Naive thymus-derived CD8-positive, alpha-beta T cell (primary cell): ENCODE data around the gene MINK1. TPM values are rescaled to one million over a fixed set of nuclear protein-coding genes. Genes with fewer than 3 reads are reported as not detected.
"Not testable (repeated sequence)": the region's sequence is repeated elsewhere in the genome, so short reads cannot be mapped to it uniquely, and the experiment has no call there.

ENCODE experiments used
- ATAC-seq, 2 donors: fragments of 150-1000 bp; cut with Tn5 transposase in 1 of 2; sonication (Bioruptor Pico), chemical (Tn5 transposase) in 1 of 2; 1 replicate in 1 of 2; 2 replicates in 1 of 2; pipeline ENCODE4 v1.10.0; 2021; ENCODE audit warnings: mild to moderate bottlenecking in 2 of 2, moderate library complexity in 2 of 2
- POLR2A ChIA-PET: fragments of 350-600 bp; sonication (Branson Sonifier 250); formaldehyde crosslinking; loops from one replicate; lab custom pipeline; 2021; ENCODE audit warnings: antibody characterized with exemption; lab: Charles Lee
- DNase-seq, 10 donors: peaks; one replicate each; pipeline versions ENCODE4 v3.0.0 to v3.0.0-alpha.2; 2020 to 2022
- H3K27ac Mint-ChIP-seq, 10 donors: one replicate each; pipeline ENCODE4 v1.8.0; 2020 to 2022; ENCODE audit warnings: mild to moderate bottlenecking in 10 of 10, mixed read lengths in 10 of 10, moderate library complexity in 4 of 10, inconsistent platforms in 1 of 10
- H3K27me3 Mint-ChIP-seq, 5 donors: one replicate each; pipeline ENCODE4 v1.8.0; 2021 to 2022; ENCODE audit warnings: mixed read lengths in 5 of 5
- H3K36me3 Mint-ChIP-seq, 3 donors: one replicate each; pipeline ENCODE4 v1.8.0; 2020 to 2022; ENCODE audit warnings: mixed read lengths in 3 of 3, mild to moderate bottlenecking in 2 of 3, inconsistent platforms in 1 of 3
- H3K4me1 Mint-ChIP-seq, 4 donors: one replicate each; pipeline ENCODE4 v1.8.0; 2021 to 2022; ENCODE audit warnings: mixed read lengths in 4 of 4
- H3K4me3 Mint-ChIP-seq, 10 donors: one replicate each; pipeline ENCODE4 v1.8.0; 2020 to 2022; ENCODE audit warnings: mild to moderate bottlenecking in 10 of 10, mixed read lengths in 10 of 10, moderate library complexity in 6 of 10, inconsistent platforms in 1 of 10
- H3K9me3 Mint-ChIP-seq, 9 donors: one replicate each; pipeline ENCODE4 v1.8.0; 2020 to 2022; ENCODE audit warnings: mixed read lengths in 9 of 9, mild to moderate bottlenecking in 3 of 9, inconsistent platforms in 1 of 9, moderate library complexity in 1 of 9
- polyA plus RNA-seq, 3 donors: library from polyadenylated mRNA; unstranded; fragments of 300-500 nt; fragmentation: Illumina TruSeq; gene quantifications; one replicate each; pipeline ENCODE4 v1.2.3, GENCODE V29; 2021
- total RNA-seq, 8 experiments: library from RNA in 2 of 8; stranded (reverse) in 2 of 8; gene quantifications; one replicate each; pipeline ENCODE4 v1.2.3 and lab custom pipeline; 2021 to 2026

Gene MINK1
- total and polyA plus RNA-seq, 5 experiments from 2014 or later, result 4.1 to 117 (median 12.9) TPM

DNA sequence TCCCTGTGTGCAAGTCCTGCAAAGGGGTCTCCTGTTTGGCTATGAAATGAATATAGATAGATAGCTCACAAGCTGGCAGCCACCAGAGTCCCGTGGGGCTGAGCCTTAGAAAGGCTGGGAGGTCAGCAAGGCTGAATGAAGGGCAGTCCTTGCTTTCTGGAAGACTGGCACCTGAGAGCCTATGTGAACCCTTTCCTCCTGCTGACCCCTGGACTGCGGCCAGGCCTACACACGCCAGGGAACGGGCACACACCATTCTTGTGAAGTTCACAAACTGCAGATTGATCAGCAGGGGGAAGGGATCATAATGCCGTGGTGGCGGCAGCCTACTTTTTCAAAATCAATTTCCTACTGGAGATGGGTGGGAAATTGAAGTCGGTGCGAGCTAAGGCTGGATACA lies 65.2 kb downstream of the MINK1 start:
- DNase-seq, result no peak
- Mint-ChIP-seq H3K4me3 (peak overlapping the region; percentile 65 to 90 (median 76)), H3K36me3 (peaks cover 0 to 25% (median 0%) of the 10 kb centered on the region in 3 donors), H3K4me1 (peaks cover 24 to 40% (median 38%) of the 10 kb centered on the region in 4 donors), H3K27ac (peak overlapping the region in 9 of 10 donors; percentile 48 to 89 (median 83)), H3K9me3 (no peaks in the 10 kb centered on the region), H3K27me3 (peaks cover 0 to 2% (median 0%) of the 10 kb centered on the region in 5 donors)
- no peak for ATAC-seq
- POLR2A ChIA-PET, result interaction anchor here (1.1 to 2.7 kb wide), 4 partner anchors 9 to 196 kb away, joined by 3 to 17 read pairs (median 4); partner anchors contain the start of gene PFN1

GRCh38 chr17:4898927-4899326 lies 65.8 kb downstream of the MINK1 start:
- Mint-ChIP-seq H3K27ac (peak overlapping the region in 8 of 10 donors; percentile 48 to 99 (median 86)), H3K36me3 (peaks cover 0 to 25% (median 0%) of the 10 kb centered on the region in 3 donors), H3K4me1 (peaks cover 26 to 43% (median 42%) of the 10 kb centered on the region in 4 donors), H3K9me3 (no peaks in the 10 kb centered on the region), H3K27me3 (peaks cover 0 to 2% (median 0%) of the 10 kb centered on the region in 5 donors), H3K4me3 (peak overlapping the region; percentile 74 to 96 (median 90))
- POLR2A ChIA-PET, result interaction anchor here (0.5 to 3.9 kb wide), 16 partner anchors 10 to 196 kb away, joined by 3 to 26 read pairs (median 4); partner anchors contain the start of genes KIF1C, PELP1, PFN1 and PLD2
- DNase-seq (no peak), ATAC-seq (peak; percentile 6 to 14)

DNA sequence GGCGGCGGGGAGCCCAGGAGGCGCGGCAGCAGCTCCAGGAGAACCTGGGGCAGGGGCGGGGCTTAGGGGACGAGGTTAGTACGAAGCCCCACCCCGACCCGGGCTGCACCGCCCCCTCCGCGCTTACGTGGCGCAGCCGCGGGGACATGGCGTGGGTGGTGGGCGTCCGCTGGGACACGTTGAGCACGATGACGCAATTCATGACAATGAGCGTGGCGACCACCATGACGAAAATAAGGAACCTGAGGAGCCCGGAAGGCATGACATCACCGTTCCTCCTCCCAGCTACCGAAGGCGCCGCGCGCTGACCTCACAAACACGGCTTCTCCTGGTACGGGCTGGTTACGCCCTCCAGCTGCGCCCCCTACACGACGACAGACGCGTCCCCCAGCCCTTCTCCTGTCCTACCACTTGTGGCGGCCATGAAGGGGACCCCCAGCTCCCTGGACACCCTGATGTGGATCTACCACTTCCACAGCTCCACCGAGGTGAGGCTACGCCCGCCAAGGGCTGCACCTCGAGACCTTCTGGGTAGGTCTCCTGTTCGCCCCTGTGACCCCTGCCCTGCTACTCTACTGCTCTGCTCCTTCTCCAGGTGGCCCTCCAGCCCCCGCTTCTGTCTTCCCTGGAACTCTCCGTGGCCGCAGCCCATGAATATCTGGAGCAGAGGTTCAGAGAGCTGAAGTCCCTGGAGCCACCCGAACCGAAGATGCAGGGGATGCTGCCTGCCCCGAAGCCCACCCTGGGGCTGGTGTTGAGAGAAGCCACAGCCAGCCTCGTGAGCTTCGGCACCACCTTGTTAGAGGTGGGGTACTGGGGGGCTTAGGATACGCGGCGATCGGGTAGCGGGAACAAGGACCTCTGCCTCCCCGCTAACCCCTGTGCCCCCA lies 66.4 kb downstream of the MINK1 start, which contains the start of gene C17orf107:
TSS of gene C17orf107 (plus strand) at position 196 of the 890 bp plus-strand sequence. CDS start at position 423, 227 bp downstream.
- Mint-ChIP-seq H3K4me3 (peak within 1 kb of the TSS; percentile 88 to 96 (median 92)), H3K9me3 (no peaks in the 10 kb centered on the region), H3K27ac (peak within 1 kb of the TSS; percentile 66 to 99 (median 98)), H3K27me3 (peaks cover 0 to 2% (median 0%) of the 10 kb centered on the region in 5 donors), H3K36me3 (peaks cover 0 to 23% (median 0%) of the 10 kb centered on the region in 3 donors), H3K4me1 (peaks cover 26 to 43% (median 42%) of the 10 kb centered on the region in 4 donors)
- DNase-seq (peak; percentile 81 to 99 (median 96)), ATAC-seq (peak; percentile 75 to 77)
- POLR2A ChIA-PET, result interaction anchor here (0.5 to 3.9 kb wide), 21 partner anchors 8 to 756 kb away, joined by 3 to 26 read pairs (median 4); partner anchors contain the start of genes CAMTA2, CYB5D2, KIF1C and PELP1

DNA sequence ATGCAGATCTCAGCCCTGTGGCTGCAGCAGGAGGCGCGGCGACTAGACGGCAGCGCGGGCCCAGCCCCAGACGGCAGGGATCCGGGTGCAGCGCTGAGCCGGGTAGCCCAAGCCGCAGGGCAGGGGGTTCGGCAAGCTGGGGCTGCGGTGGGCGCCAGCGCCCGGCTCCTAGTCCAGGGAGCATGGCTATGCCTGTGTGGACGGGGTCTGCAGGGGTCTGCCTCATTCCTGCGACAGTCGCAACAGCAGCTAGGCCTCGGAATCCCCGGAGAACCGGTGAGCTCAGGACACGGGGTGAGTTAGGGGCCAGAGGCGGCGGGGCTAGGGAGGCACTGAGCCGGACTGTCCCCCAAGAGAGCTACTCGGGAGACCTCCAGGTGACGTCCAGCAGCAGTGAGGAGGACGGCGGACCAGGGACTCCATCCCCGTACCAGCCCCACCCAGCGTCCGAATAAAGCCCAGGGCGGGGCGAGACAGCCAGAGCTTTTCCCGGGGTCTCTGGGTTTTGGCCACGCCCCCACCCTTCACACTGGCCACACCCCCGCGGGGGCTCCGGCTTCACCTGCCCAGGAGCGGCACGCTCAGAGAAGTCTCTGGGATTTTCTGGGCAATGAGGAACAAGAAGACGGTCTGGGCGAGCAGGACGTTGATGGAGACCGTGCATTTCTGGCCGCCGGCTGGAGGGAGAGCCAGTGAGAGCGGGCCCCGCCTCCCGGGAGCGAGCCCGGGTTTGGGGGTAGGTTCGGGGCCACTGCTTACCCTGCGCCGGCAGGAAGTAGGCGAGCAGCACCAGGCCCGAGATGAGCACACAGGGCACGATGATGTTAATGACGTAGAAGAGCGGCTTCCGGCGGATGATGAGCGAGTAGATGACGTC lies 67.3 kb downstream of the MINK1 start:
- ATAC-seq (peak; percentile 21 to 52), DNase-seq (peak in 9 of 10 donors; percentile 30 to 89 (median 77))
- Mint-ChIP-seq H3K4me3 (peak overlapping the region; percentile 88 to 96 (median 92)), H3K27me3 (peaks cover 0 to 2% (median 0%) of the 10 kb centered on the region in 5 donors), H3K9me3 (no peaks in the 10 kb centered on the region), H3K36me3 (peaks cover 0 to 16% (median 0%) of the 10 kb centered on the region in 3 donors), H3K27ac (peak overlapping the region in 9 of 10 donors; percentile 63 to 99 (median 98)), H3K4me1 (peaks cover 26 to 43% (median 42%) of the 10 kb centered on the region in 4 donors)
- POLR2A ChIA-PET, result interaction anchor here (0.9 to 3.9 kb wide), 10 partner anchors 9 to 757 kb away, joined by 3 to 26 read pairs (median 5); partner anchors contain the start of genes CAMTA2, CYB5D2, PELP1 and PFN1

DNA sequence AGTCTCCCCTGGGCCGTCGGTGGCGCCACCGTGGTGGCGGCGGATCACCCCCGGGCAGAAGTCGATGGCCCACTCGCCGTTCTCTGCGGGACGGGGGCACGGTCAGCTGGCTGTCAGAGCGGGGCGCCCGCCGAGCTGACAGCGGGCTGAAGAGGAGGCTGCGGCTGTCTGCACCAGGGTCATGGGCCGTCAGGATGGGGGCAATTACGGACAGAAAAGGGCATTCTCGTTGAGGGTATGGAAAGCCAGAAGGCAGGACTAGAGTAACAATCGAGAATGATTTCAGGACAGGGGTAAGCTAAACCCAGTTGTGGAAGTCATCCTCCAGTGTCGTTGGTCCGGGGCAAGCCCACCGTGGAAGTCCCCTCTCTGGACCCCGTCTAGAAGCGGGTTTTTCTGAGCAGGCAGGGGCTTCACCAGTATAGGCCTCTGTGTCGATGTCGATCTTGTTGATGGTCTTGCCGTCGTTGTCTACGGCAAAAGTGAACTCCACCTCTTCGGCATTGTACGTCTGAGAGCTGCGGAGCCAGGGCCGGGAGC lies 68.0 kb downstream of the MINK1 start:
- Mint-ChIP-seq H3K4me3 (peak overlapping the region; percentile 70 to 93 (median 88)), H3K4me1 (peaks cover 26 to 43% (median 42%) of the 10 kb centered on the region in 4 donors), H3K36me3 (peaks cover 0 to 8% (median 0%) of the 10 kb centered on the region in 3 donors), H3K27me3 (peaks cover 0 to 2% (median 0%) of the 10 kb centered on the region in 5 donors), H3K27ac (peak overlapping the region in 9 of 10 donors; percentile 63 to 99 (median 97)), H3K9me3 (no peaks in the 10 kb centered on the region)
- DNase-seq (peak in 3 of 10 donors; percentile 16 to 71 (median 50)), ATAC-seq (peak in 1 of 2 donors; percentile 0)
- POLR2A ChIA-PET, result interaction anchor here (0.8 to 3.9 kb wide), 7 partner anchors 39 to 758 kb away, joined by 3 to 26 read pairs (median 8); partner anchors contain the start of genes CAMTA2, CYB5D2, PFN1 and RNF167

DNA sequence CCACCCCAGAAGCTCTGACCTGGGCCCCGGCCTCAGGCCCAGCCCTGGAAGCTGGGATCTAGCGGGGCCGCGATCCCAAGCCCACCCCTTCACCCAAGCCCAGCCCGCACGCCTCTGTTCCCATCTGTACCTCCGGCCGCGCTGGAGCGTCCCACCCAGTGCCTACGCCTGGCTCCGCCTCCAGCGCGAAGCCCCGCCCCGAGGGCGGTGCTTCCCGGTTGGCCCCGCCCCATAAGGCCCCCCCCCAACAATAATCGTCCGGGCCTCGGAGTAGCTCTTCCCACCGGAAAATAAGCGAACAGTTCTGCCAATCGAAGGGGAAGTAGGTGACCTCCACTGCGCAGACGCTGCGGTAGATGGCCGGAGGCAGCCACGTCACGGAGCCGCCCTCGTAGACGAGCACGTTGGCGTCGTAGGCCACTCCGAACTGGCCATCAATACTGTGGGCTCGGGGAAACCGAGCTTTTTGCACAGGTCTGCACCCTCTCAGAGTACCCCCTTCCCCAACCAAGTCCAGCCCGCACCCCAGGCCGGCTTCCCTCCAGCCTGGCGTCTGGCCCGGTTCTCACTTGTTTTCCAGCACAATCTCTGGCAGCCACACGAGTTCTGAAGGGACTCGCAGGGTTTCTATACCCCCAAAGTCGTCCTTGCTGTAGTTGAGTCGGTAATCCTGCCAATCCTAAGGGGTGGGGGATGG lies 68.7 kb downstream of the MINK1 start:
- POLR2A ChIA-PET, result interaction anchor here (0.8 to 3.9 kb wide), 8 partner anchors 38 to 759 kb away, joined by 3 to 26 read pairs (median 6); partner anchors contain the start of genes ARRB2, CAMTA2, CYB5D2 and PFN1

GRCh38 chr17:4902540-4902939 lies 69.4 kb downstream of the MINK1 start:
- Mint-ChIP-seq H3K9me3 (no peaks in the 10 kb centered on the region), H3K4me3 (peak overlapping the region in 9 of 10 donors; percentile 17 to 86 (median 73)), H3K36me3 (no peaks in the 10 kb centered on the region), H3K27me3 (peaks cover 0 to 2% (median 0%) of the 10 kb centered on the region in 5 donors), H3K27ac (peak overlapping the region; percentile 27 to 99 (median 84)), H3K4me1 (peaks cover 26 to 47% (median 42%) of the 10 kb centered on the region in 4 donors)
- no peak for DNase-seq
- ATAC-seq, result no peak
- POLR2A ChIA-PET, result interaction anchor here (0.6 to 3.9 kb wide), 8 partner anchors 37 to 209 kb away, joined by 3 to 25 read pairs (median 4); partner anchors contain the start of genes ARRB2, PFN1, RNF167 and SLC25A11

More for the DNA sequence above, 68.7 kb downstream of the MINK1 start:
- Mint-ChIP-seq H3K27me3 (peaks cover 0 to 2% (median 0%) of the 10 kb centered on the region in 5 donors), H3K4me3 (peak overlapping the region; percentile 22 to 93 (median 88)), H3K27ac (peak overlapping the region in 9 of 10 donors; percentile 27 to 99 (median 97)), H3K4me1 (peaks cover 26 to 45% (median 42%) of the 10 kb centered on the region in 4 donors), H3K36me3 (peaks cover 0 to 4% (median 0%) of the 10 kb centered on the region in 3 donors), H3K9me3 (no peaks in the 10 kb centered on the region)
- DNase-seq (peak in 6 of 10 donors; percentile 16 to 59 (median 26)), ATAC-seq (peak in 1 of 2 donors; percentile 7)

DNA sequence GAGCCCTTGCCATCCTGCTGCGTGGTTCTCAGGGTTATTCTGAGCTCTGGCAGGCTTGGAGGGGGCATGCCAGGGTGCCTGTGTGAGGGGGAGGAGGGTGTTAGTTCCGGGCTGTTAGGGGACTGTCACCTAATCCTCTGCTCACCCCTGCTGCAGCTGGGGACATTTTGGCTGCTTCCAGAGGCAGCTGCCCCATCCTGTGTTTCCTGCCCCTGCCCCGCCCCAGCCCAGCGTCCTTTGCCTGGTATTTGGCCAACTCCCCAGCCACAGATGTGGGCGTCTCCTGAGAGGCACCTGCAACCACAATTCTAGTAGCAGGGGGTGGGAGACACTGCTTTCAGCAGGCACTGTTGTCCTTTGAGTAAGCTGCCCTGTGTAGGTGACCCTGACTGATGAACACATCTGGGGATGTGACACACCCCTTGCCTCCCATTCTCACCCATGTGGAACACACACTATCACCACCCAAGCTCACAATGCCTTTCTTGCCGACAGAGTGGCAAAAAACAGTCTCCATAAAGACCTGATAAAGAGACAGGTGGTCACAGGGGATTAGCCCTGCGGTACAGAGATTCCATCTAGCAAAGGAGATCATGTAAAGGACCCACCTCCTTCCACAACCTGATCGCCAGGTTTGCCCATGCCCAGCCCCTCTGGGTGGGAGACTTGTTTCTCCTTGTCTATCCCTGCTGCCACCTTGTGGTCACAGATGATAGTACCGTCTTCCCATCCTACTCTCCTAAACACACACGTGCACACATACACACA lies 70.1 kb downstream of the MINK1 start, which contains the start of gene CHRNE:
TSS of gene CHRNE (minus strand) at position 48 of the 768 bp plus-strand sequence. CDS start at position 13, 35 bp downstream.
- no peaks in the 10 kb centered on the region for H3K36me3 Mint-ChIP-seq
- peak within 1 kb of the TSS; percentile 40 to 86 (median 72) for H3K4me3 Mint-ChIP-seq
- DNase-seq (peak; percentile 51 to 88 (median 76)), ATAC-seq (peak; percentile 26 to 27)
- POLR2A ChIA-PET, result interaction anchor here (0.6 to 1.7 kb wide), 8 partner anchors 59 to 209 kb away, joined by 3 to 8 read pairs (median 4); partner anchors contain the start of genes ARRB2, CAMTA2, SPAG7 and ZNF232
- H3K4me1 Mint-ChIP-seq, result peaks cover 26 to 45% (median 41%) of the 10 kb centered on the region in 4 donors
- no peaks in the 10 kb centered on the region for H3K9me3 Mint-ChIP-seq
- peak within 1 kb of the TSS; percentile 27 to 99 (median 84) for H3K27ac Mint-ChIP-seq
- peaks cover 0 to 2% (median 0%) of the 10 kb centered on the region in 5 donors for H3K27me3 Mint-ChIP-seq

GRCh38 chr17:4906642-4907041 lies 73.5 kb downstream of the MINK1 start:
- H3K9me3 Mint-ChIP-seq, DNase-seq, H3K4me3 Mint-ChIP-seq, H3K36me3 Mint-ChIP-seq, H3K27me3 Mint-ChIP-seq, ATAC-seq: not testable (repeated sequence)
- POLR2A ChIA-PET, result interaction anchor here (1.2 to 1.8 kb wide), 2 partner anchors 43 to 60 kb away, joined by 8 to 13 read pairs; partner anchors contain the start of gene SPAG7
- Mint-ChIP-seq H3K27ac (peak overlapping the region in 1 of 10 donors; percentile 59), H3K4me1 (peaks cover 13 to 27% (median 21%) of the 10 kb centered on the region in 4 donors)
